Loucy (cell line): ENCODE data around the gene FAM20C.

Experiments used
- H2AFZ ChIP-seq: fragments of 200-600 bp; sonication (generic); 2 replicates; pipeline ENCODE4 v1.6.0; 2016; ENCODE audit warnings: antibody characterized with exemption, mild to moderate bottlenecking, low read length, moderate library complexity
- H3F3A ChIP-seq: fragments of 200-600 bp; 2 replicates; pipeline ENCODE4 v1.6.0; 2016; ENCODE audit warnings: antibody characterized with exemption, low read depth, mild to moderate bottlenecking
- H3K27me3 ChIP-seq: fragments of 200-600 bp; sonication (generic); 2 replicates; pipeline ENCODE4 v1.6.1; 2014; ENCODE audit warnings: low read length, mild to moderate bottlenecking; ENCODE audit not compliant: insufficient read depth, poor library complexity, severe bottlenecking
- H3K36me3 ChIP-seq: fragments of 200-600 bp; sonication (generic); 2 replicates; pipeline ENCODE4 v1.6.1; 2016; ENCODE audit warnings: low read length; ENCODE audit not compliant: insufficient read depth
- H3K4me1 ChIP-seq: fragments of 200-600 bp; sonication (generic); 2 replicates; pipeline ENCODE4 v1.5.1; 2014; ENCODE audit warnings: low read length, mild to moderate bottlenecking; ENCODE audit not compliant: insufficient read depth, poor library complexity, severe bottlenecking
- H3K4me2 ChIP-seq: fragments of 200-600 bp; sonication (generic); 2 replicates; pipeline ENCODE4 v1.6.0; 2014; ENCODE audit warnings: antibody characterized with exemption, low read length, low read depth, mild to moderate bottlenecking; ENCODE audit not compliant: poor library complexity, severe bottlenecking
- H3K4me3 ChIP-seq: fragments of 200-600 bp; sonication (generic); 2 replicates; pipeline ENCODE4 v1.5.1; 2014; ENCODE audit warnings: low read length, mild to moderate bottlenecking, mixed read lengths; ENCODE audit not compliant: poor library complexity, severe bottlenecking
- H3K79me2 ChIP-seq: fragments of 200-600 bp; sonication (generic); 2 replicates; pipeline ENCODE4 v1.6.1; 2014; ENCODE audit warnings: low read length; ENCODE audit not compliant: insufficient read depth
- H3K9ac ChIP-seq: fragments of 200-600 bp; sonication (generic); 2 replicates; pipeline ENCODE4 v1.6.0; 2014; ENCODE audit warnings: mild to moderate bottlenecking, low read depth, low read length, moderate library complexity; ENCODE audit not compliant: poor library complexity, severe bottlenecking
- H3K9me2 ChIP-seq: fragments of 200-600 bp; sonication (generic); replicated peaks from 2 replicates; pipeline ENCODE4 v1.6.1; 2016; ENCODE audit warnings: low read depth, low read length, mixed read lengths
- H3K9me3 ChIP-seq: fragments of 200-600 bp; sonication (generic); 2 replicates; pipeline ENCODE4 v1.6.1; 2014; ENCODE audit warnings: mild to moderate bottlenecking, antibody characterized with exemption, low read length, low read depth; ENCODE audit not compliant: insufficient read depth
- H4K20me1 ChIP-seq: fragments of 200-600 bp; sonication (generic); 2 replicates; pipeline ENCODE4 v1.6.0; 2014; ENCODE audit warnings: antibody characterized with exemption, low read length, mild to moderate bottlenecking; ENCODE audit not compliant: insufficient read depth, poor library complexity, severe bottlenecking
- EZH2phosphoT487 ChIP-seq: fragments of 200-600 bp; IDR thresholded peaks from 2 replicates; pipeline ENCODE4 v1.6.1; 2018; ENCODE audit warnings: antibody characterized with exemption, mild to moderate bottlenecking, moderate library complexity, borderline replicate concordance
- TF ChIP-seq, protein P1 (sequence below): fragments of 200-600 bp; sonication (generic); conservative IDR thresholded peaks from 2 replicates; pipeline ENCODE4 v1.5.1; 2014; ENCODE audit warnings: mild to moderate bottlenecking, antibody characterized with exemption, low read length

The FAM20C gene

DNA sequence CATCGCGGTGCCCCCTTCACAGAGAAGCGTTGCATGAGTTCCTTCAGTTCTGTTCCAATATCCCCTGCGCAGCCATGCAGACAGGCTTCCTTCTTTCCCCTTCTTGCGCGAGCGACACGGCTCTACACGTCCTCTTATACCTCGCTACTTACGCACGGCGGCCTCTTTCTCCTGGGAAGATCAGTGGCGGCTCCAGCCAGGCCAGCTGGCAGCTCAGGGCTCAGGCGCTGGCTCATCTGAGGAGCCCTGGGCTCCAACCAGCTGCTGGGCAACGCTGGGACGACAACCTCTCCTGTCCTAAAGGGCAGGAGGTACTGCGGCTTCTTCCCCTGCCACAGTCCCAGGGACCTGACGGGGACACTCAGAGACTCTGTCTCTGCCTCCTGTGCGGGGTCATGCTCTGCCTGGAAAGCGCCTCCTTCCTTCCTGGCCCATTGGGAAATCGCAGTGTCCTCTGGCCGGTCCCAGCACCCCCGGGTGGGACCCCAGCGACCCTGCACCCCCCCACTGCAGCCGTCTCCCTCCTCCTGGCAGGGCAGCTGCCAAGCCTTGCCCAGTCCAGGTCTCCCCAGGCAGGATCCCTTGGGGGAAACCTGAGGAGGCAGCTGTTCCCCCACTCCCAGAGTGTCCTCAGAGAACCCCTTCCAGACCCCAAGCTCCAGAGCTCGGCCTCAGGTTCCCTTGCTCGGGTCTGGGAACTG is 5.0 kb upstream of the FAM20C start:
- H3K4me1 ChIP-seq = no peaks in the 10 kb centered on the region
- H3K9me3 ChIP-seq = no peaks in the 10 kb centered on the region
- no peak overlapping the region for H2AFZ ChIP-seq
- H3K9me2 ChIP-seq = no peaks in the 10 kb centered on the region
- H3F3A ChIP-seq = no peaks in the 10 kb centered on the region
- H3K9ac ChIP-seq = no peak overlapping the region
- no peak overlapping the region for H3K4me3 ChIP-seq
- TF ChIP-seq, protein P1, sequence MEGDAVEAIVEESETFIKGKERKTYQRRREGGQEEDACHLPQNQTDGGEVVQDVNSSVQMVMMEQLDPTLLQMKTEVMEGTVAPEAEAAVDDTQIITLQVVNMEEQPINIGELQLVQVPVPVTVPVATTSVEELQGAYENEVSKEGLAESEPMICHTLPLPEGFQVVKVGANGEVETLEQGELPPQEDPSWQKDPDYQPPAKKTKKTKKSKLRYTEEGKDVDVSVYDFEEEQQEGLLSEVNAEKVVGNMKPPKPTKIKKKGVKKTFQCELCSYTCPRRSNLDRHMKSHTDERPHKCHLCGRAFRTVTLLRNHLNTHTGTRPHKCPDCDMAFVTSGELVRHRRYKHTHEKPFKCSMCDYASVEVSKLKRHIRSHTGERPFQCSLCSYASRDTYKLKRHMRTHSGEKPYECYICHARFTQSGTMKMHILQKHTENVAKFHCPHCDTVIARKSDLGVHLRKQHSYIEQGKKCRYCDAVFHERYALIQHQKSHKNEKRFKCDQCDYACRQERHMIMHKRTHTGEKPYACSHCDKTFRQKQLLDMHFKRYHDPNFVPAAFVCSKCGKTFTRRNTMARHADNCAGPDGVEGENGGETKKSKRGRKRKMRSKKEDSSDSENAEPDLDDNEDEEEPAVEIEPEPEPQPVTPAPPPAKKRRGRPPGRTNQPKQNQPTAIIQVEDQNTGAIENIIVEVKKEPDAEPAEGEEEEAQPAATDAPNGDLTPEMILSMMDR = no peak
- no peak for TF ChIP-seq EZH2phosphoT487
- H4K20me1 ChIP-seq = no peaks in the 10 kb centered on the region
- no peaks in the 10 kb centered on the region for H3K27me3 ChIP-seq
- no peaks in the 10 kb centered on the region for H3K36me3 ChIP-seq
- no peak overlapping the region for H3K4me2 ChIP-seq
- no peaks in the 10 kb centered on the region for H3K79me2 ChIP-seq

DNA sequence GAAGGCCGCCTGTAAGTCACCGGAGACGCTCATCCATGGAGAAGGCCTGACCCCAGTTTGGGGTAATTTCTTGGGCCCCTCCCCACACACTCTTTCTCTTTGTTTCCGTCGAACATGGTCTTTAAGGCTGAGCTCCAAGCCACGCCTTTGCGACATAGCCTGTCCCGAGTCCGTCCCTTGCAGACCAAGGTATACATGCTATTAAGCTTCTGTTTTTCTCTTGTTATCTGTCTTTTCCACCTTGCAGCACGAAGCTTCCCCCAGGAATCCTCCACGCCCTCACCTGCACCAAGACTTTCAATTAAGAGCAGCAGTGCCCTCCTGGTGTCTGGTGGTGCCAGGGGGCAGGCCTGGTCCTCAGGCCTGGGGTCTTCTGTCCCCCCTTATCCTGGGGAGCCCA is 4.2 kb upstream of the FAM20C start:
- TF ChIP-seq, protein P1 = no peak
- no peak for TF ChIP-seq EZH2phosphoT487
- Histone ChIP-seq H3K36me3 (no peaks in the 10 kb centered on the region), H3K79me2 (no peaks in the 10 kb centered on the region), H4K20me1 (no peaks in the 10 kb centered on the region), H3K9ac (no peak overlapping the region), H2AFZ (no peak overlapping the region), H3K4me1 (no peaks in the 10 kb centered on the region), H3K9me3 (no peaks in the 10 kb centered on the region), H3K4me3 (no peak overlapping the region), H3K27me3 (no peaks in the 10 kb centered on the region), H3K9me2 (no peaks in the 10 kb centered on the region), H3K4me2 (no peak overlapping the region), H3F3A (no peaks in the 10 kb centered on the region)

DNA sequence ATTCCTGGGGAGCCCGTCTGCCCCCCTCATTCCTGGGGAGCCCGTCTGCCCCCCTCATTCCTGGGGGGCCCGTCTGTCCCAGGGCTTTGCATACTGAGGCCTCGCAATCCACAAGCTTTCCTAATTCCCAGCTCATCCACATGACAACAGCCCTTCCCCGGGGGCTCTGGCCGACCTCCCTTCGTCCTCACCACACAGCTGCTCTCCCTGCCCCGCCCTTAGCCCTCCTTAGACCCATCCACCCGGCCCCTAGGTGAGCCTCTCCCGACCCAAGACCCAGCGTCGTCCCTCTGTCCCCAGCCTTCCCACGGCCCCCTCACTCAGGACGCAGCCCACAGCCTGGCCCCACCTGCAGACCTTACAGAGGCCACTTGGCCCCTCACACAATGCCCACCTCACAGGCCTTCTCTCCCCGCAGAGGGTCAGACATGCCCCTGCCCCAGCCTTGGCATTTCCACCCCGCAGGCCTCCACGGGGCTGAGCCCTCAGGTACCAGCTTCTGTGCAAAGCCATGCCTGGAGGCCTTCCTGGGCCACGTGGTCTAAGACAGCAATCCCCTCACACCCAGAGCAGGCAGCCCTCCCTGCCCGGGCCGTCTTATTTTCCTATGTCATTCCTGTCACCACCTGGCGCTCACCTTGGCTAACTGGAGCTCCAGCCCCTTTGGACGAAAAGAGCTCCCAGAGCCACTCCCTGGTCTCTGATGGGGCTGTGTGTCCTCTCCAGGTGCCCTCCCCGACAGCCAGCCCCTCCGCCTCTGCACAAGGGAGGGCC is 3.5 kb upstream of the FAM20C start:
- H3K9me3 ChIP-seq = no peaks in the 10 kb centered on the region
- no peaks in the 10 kb centered on the region for H3K27me3 ChIP-seq
- no peak overlapping the region for H3K4me2 ChIP-seq
- H3F3A ChIP-seq = no peaks in the 10 kb centered on the region
- H3K9ac ChIP-seq = no peak overlapping the region
- no peak overlapping the region for H2AFZ ChIP-seq
- H4K20me1 ChIP-seq = no peaks in the 10 kb centered on the region
- TF ChIP-seq EZH2phosphoT487 = no peak
- TF ChIP-seq, protein P1 = no peak
- no peaks in the 10 kb centered on the region for H3K36me3 ChIP-seq
- H3K79me2 ChIP-seq = no peaks in the 10 kb centered on the region
- H3K4me3 ChIP-seq = no peak overlapping the region
- no peaks in the 10 kb centered on the region for H3K9me2 ChIP-seq
- H3K4me1 ChIP-seq = no peaks in the 10 kb centered on the region
